Lung microvascular endothelial cell (primary cell): ENCODE measurements around the gene GLI1. TPM values are rescaled to one million over a fixed set of nuclear protein-coding genes. Genes with fewer than 3 reads are reported as not detected.
A peak's percentile ranks its signal among the peaks of the same experiment; 100 is the strongest.
"Not testable (repeated sequence)": the region's sequence is repeated elsewhere in the genome, so short reads cannot be mapped to it uniquely, and the experiment has no call there.

ENCODE experiments used
- DNase-seq, 2 donors: peaks; one replicate each; pipeline versions ENCODE4 v3.0.0 to v3.0.0-alpha.2; 2010; ENCODE audit warnings: low read depth in 2 of 2
- total RNA-seq: library from RNA; depleted of rRNA; stranded (reverse); fragments of >200 nt; gene quantifications from 2 replicates; pipeline ENCODE4 v1.2.1, GENCODE V29; 2014

GLI1 gene
- total RNA-seq, 1 donor from 2014 or later = not detected

DNA sequence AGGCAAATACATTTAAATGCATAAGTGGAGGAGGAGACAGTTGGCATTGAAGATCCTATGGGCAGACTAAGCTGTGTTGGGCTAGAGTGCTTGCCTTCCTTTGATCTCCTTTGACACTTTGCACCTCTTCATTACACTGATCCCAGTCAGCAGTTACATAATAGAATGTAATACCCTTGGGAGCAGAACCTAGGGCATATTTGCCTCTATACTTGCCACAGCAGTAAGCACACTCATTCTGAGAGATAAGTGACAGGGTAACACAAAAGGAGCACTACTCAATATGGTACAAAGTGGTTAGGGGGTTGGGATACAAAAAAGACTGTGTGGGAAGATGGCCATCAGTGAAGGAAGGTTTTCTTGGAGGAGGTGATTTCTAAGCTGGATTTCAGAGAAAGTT lies 37.2 kb downstream of the GLI1 start:
- DNase-seq = no peak

DNA sequence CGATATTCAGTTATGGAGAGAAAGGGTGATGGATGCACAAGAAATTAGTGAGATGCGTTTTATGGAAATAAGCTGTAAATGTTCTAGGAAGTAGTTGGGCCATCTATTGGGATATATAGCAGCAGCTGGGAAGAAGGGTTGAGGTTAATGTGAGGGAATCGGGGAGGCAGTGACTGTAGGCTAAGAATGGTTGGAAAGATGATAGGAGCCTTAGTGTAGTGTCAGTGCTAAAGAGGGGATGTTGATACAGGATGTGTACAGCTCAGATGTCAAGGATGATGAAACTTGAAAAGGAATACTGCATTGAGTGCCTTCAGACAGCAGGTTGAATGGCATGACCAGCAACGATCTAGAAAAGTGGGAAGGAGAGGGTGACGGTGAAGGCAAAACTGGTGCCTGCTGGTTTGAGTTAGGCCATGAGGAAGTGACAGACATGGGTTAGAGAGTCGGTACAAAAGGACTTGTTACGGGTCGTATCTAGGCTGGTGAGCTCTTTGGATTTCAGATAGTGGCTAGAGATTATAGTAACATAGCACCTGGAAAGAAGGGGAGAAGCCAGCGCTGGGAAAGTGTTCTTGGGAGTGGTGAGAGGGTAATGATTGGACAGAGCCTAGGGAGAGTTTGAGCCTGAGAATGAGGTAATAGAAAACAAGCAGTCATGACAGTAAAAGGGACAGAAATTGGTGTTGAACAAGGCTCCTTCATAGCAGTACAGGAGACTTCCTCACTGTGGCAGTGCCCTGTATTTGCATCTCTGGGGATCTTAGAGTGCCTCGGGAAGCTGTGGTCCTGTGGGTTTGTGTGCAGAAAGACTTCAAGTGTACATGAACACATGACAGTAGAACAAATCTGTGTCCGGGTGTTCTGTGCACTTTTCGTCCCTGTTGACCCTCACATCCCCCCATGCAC lies 37.9 kb downstream of the GLI1 start:
- no peak for DNase-seq

DNA sequence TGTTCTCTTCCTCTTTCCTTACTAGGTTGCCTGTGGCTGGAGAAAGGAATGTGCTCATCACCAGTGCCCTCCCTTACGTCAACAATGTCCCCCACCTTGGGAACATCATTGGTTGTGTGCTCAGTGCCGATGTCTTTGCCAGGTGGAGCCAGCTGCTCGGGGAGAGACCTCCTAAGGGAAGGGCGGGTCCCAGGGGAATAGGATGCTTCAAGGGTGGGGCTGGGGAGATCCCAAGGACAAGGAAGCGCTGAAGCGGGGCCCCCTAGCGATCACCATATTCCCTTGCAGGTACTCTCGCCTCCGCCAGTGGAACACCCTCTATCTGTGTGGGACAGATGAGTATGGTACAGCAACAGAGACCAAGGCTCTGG lies 38.5 kb downstream of the GLI1 start:
- no peak for DNase-seq

GRCh38 chr12:57498571-57498970 lies 39.0 kb downstream of the GLI1 start:
- no peak for DNase-seq

GRCh38 chr12:57500213-57500612 lies 40.6 kb downstream of the GLI1 start:
- no peak for DNase-seq

GRCh38 chr12:57502311-57502969 lies 42.9 kb downstream of the GLI1 start:
- DNase-seq = not testable (repeated sequence)

DNA sequence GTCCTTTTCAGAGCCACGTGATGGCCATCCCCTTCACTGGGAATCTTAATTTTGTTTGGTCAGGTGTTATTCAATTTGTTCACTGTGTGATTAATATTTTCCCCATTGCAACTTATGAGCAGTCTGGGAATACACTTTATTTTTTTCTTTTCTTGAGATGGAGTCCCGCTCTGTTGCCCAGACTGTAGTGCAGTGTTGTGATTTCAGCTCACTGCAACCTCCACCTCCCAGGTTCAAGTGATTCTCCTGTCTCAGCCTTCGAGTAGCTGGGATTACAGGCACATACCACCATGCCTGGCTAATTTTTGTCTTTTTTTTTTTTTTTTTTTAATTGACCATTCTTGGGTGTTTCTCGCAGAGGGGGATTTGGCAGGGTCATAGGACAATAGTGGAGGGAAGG lies 47.0 kb downstream of the GLI1 start:
- DNase-seq = not testable (repeated sequence)

- DNase-seq = not testable (repeated sequence)
These were observed 48.2 kb downstream of the GLI1 start for GRCh38 chr12:57507796-57508195.

DNA sequence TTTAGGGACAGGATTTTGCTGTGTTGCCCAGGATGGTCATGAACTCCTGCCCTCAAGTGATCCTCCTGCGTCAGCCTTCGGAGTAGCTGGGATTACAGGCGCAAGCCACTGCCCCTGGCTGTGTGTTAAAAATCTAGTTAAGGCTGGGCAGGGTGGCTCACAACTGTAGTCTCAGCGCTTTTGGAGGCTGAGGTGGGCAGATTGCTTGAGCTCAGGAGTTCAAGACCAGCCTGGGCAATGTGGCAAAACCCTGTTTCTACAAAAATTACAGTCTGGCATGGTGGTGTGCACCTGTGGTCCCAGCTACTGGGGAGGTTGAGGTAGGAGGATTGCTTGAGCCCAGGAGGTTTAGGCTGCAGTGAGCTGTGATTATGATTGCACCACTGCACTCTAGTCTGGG lies 51.6 kb downstream of the GLI1 start:
- DNase-seq = no peak

GRCh38 chr12:57511588-57512325 lies 52.2 kb downstream of the GLI1 start:
- DNase-seq = no peak

GRCh38 chr12:57512665-57513064 lies 53.1 kb downstream of the GLI1 start:
- no peak for DNase-seq

- DNase-seq = no peak
These were observed 53.7 kb downstream of the GLI1 start for GRCh38 chr12:57513266-57513665.

GRCh38 chr12:57513677-57514076 lies 54.1 kb downstream of the GLI1 start:
- not testable (repeated sequence) for DNase-seq

GRCh38 chr12:57514246-57514645 lies 54.7 kb downstream of the GLI1 start:
- DNase-seq = not testable (repeated sequence)

GRCh38 chr12:57514720-57515407 lies 55.3 kb downstream of the GLI1 start:
- DNase-seq = no peak

DNA sequence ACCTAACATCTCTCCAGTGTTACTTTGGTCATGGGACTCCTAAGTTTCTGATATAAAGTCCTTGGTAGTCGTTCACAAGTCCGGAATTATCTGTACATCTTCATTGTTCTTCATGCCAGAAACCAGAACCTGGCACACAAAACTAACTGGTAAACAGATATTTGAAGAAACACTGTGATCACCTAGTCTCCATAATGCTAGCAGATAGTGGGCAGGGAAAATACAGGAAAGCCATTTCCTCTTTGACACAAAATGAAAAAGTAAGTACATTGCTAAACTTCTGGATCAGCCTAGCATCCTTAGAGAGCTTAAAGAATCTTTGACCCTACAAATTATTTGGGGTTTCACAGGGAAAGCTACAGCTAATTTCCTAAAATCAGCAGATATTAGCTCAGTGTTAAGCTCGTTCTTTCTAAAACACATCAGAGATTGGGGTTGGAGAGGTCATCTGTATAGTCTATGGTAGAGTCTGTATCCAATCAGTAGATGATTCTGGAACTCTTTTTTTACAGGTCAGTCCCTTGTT lies 55.9 kb downstream of the GLI1 start:
- DNase-seq = no peak

DNA sequence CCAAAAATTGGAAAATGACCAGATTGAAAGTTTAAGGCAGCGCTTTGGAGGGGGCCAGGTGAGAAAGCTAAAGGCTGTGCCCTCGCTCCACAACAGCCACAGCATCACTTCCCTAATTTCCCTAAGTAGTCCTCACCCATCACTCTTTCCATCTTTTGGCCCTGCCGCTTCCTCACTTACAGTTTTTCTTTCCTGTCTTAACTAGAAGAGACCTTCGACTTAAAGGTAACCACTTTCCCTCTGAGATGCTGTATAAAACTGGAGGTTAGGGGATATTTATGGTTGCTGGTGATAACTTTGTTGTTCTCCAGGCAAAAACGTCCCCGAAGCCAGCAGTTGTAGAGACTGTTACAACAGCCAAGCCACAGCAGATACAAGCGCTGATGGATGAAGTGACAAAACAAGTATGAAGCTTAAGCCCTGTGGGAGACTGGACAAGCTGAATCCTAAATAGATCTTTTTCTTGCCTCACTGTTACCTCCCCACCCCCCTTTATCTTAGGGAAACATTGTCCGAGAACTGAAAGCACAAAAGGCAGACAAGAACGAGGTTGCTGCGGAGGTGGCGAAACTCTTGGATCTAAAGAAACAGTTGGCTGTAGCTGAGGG lies 56.5 kb downstream of the GLI1 start:
- DNase-seq = no peak

DNA sequence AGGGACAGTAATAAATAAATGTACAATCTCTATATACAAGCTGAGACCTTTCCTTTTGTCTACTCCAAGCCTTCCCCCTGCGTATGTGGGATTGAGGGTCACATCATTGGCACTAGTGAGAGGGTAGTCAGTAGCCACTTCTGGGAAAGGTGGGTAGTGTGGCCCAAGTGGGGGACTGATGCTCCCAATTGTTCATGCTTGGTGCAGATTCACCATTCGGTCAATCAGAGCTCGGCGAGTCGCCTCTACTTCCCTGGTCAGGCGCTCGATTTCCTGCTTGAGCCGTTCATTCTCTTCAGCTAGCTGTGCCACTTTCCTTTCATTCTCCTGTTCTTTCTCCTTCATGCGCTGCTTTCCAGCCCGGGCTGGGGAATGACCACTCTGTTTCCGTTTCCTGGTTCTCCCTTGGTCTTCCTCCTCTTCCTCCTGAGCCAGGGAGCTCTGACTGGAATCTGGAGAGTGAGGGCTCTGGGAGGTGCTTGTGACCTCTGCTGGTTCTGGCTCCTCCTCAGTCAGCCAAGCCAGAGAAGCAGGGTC lies 57.1 kb downstream of the GLI1 start:
- DNase-seq = peak in 1 of 2 donors; percentile 38

DNA sequence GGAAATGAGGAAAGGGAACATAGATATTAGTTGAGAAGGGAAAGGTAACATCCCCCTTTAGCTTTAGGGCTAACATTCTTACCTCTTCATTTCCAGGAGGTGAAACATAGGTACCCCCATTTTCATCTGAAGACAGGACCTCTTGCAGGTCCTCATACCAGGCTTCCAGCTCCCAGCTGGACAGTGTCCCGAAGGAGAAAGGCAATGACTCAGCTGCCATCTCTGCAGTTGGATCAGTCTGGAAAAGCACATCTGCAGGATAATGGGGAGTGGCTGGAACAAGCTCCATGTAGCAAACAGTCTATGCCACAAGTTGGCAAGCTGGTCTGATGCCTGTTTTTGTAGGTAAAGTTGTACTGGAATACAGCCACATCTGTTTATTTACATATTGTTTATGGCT lies 57.6 kb downstream of the GLI1 start:
- DNase-seq = peak in 1 of 2 donors; percentile 63

- DNase-seq = not testable (repeated sequence)
These were observed 58.1 kb downstream of the GLI1 start for GRCh38 chr12:57517718-57518117.
